Measurements from ENCODE around the gene TBC1D9.

TBC1D9 gene

DNA sequence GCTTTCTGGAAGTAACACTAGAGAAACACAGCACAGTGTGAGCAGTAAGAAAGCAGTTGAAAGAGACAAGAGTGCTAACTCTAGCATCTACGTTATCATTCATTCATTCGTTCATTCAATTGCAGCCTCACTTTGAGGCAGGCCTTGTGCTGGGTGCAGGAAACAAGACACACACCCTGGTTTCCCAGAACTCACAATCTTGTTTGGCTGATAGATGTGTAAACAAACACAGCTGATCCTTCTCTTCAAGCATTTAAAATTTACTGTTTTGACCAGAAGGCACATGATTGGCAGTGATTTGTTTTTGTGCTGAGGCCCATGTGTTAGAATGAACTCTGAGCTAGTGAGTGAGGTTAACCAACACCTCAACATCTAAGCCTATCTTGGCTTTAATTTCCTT is 20.4 kb upstream of the TBC1D9 start:
- DNase-seq (ENCODE audit: low spot score in 2 of 2) (no peak), ATAC-seq (replicated peaks; ENCODE audit: extremely low read depth, poor library complexity, severe bottlenecking) (no peak)
- Mint-ChIP-seq H3K4me1 (no peaks in the 10 kb centered on the region), H3K4me3 (no peak overlapping the region), H3K9me3 (no peaks in the 10 kb centered on the region), H3K27ac (ENCODE audit: low read depth) (no peak overlapping the region), H3K27me3 (peaks cover 10% of the 10 kb centered on the region), H3K36me3 (ENCODE audit: insufficient read depth) (no peaks in the 10 kb centered on the region)

DNA sequence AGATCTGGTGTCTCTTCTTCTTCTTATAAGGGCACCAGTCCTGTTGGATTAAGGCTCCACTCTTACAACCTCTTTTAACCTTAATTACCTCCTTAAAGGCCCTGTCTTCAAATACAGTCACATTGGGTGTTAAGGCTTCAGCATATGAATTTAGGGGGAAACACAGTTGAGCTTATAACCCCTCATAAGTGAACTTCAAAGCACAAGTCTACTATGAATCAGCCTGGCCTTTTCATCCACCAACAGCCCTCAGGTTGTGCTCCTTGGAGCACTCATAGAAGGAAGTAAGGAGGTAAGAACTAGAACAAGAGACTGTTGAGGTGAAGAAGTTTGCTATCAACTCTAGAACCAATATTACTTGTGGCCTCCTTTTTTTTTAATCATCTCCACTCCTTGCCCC is 18.8 kb upstream of the TBC1D9 start:
- H3K4me3 Mint-ChIP-seq: no peak overlapping the region
- H3K36me3 Mint-ChIP-seq (ENCODE audit: insufficient read depth): no peaks in the 10 kb centered on the region
- no peaks in the 10 kb centered on the region for H3K4me1 Mint-ChIP-seq
- H3K9me3 Mint-ChIP-seq: no peaks in the 10 kb centered on the region
- DNase-seq (ENCODE audit: low spot score in 2 of 2) (no peak), ATAC-seq (replicated peaks; ENCODE audit: extremely low read depth, poor library complexity, severe bottlenecking) (no peak)
- H3K27ac Mint-ChIP-seq (ENCODE audit: low read depth): no peak overlapping the region
- peaks cover 15% of the 10 kb centered on the region for H3K27me3 Mint-ChIP-seq

DNA sequence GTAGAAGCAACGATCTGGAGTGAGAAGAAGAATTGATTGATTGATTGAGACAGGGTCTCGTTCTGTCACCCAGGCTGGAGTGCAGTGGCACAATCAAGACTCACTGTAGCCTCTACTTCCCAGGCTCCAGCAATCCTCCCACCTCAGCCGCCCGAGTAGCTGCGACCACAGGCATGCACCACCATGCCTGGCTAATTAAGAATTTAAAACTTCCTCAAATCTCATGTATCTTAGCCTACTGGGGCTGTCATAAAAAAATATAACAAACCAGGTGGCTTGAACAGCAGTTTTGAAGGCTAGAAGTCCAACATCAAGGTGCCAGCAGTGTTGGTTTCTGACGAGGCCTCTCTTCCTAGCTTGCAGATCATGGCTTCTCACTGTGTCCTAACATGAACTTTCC is 18.3 kb upstream of the TBC1D9 start:
- H3K4me3 Mint-ChIP-seq: no peak overlapping the region
- ATAC-seq (replicated peaks; ENCODE audit: extremely low read depth, poor library complexity, severe bottlenecking): no peak
- H3K4me1 Mint-ChIP-seq: no peaks in the 10 kb centered on the region
- H3K36me3 Mint-ChIP-seq (ENCODE audit: insufficient read depth): no peaks in the 10 kb centered on the region
- DNase-seq (ENCODE audit: low spot score in 2 of 2): no peak
- no peak overlapping the region for H3K27ac Mint-ChIP-seq (ENCODE audit: low read depth)
- H3K27me3 Mint-ChIP-seq: peaks cover 18% of the 10 kb centered on the region
- H3K9me3 Mint-ChIP-seq: no peaks in the 10 kb centered on the region

DNA sequence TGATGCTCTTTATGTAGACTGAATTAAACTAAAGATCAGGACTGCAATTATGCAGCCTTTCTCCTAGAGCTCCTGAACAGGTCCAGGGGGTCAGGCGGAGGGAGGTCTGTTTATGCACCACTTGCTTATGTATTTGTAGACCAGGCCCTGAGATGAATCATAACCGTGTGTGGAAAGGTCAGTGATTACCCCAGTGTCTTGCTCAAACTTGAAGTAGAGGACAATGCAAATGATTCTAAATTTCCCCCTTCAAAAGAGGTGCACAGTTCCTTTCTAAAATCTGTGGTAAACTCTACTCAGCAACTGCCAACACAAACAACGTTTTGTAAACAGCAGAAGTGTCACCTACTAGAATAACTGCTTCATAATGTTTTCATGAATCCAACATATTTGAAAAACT is 13.0 kb upstream of the TBC1D9 start:
- ATAC-seq (replicated peaks; ENCODE audit: extremely low read depth, poor library complexity, severe bottlenecking) (no peak), DNase-seq (ENCODE audit: low spot score in 2 of 2) (no peak)
- peaks cover 18% of the 10 kb centered on the region for H3K27me3 Mint-ChIP-seq
- no peak overlapping the region for H3K27ac Mint-ChIP-seq (ENCODE audit: low read depth)
- no peaks in the 10 kb centered on the region for H3K4me1 Mint-ChIP-seq
- H3K4me3 Mint-ChIP-seq: no peak overlapping the region
- no peaks in the 10 kb centered on the region for H3K36me3 Mint-ChIP-seq (ENCODE audit: insufficient read depth)
- H3K9me3 Mint-ChIP-seq: no peaks in the 10 kb centered on the region

DNA sequence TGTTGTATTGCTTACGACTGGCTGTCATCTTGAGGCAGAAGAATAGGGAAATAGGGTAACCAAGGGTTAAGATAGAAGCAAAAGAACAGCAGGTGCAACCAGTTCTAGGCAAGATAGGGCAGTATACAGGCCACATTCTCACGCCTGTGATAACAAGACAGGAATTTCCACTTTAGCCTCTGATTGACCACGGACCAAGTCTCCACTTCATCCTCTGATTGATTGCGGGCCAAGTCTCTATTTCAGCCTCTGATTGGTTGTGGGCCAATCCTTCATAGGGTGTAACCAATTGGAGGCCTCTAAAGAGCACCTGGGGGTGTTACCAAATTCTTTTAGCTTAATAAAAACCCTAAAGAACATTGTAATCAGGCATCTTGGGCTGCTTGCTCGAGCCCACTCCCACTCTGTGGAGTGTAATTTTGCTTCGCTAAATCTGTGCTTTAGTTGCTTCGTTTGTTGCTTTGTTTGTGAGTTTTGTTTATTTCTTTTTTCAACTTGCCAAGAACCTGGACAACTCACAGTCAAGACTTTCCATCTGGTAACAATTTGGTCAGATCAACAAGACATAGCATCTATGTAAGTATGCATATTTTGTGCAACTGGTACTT is 8.7 kb upstream of the TBC1D9 start:
- H3K27ac Mint-ChIP-seq (ENCODE audit: low read depth): no peak overlapping the region

DNA sequence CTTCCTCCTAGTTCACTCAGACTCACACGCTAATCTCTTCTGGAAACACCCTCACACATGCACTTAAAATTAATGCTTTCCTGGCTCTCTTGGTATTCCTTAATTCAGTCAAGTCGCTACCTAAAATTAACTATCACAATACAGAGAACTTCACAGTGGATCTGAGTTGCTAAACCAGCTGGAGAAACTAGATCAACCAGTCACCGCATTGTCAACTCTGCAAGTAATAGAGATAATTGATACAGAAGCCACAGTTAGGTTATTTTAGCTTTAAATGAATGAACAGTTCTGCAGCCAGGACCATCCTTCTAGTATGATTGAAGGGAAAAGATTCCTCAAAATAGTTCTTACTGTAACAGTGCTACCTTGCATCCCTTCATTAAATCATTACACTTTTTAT is 6.0 kb upstream of the TBC1D9 start:
- Mint-ChIP-seq H3K4me1 (no peaks in the 10 kb centered on the region), H3K36me3 (ENCODE audit: insufficient read depth) (no peaks in the 10 kb centered on the region), H3K27me3 (peaks cover 16% of the 10 kb centered on the region), H3K4me3 (no peak overlapping the region), H3K27ac (ENCODE audit: low read depth) (no peak overlapping the region), H3K9me3 (no peaks in the 10 kb centered on the region)
- ATAC-seq (replicated peaks; ENCODE audit: extremely low read depth, poor library complexity, severe bottlenecking) (no peak), DNase-seq (ENCODE audit: low spot score in 2 of 2) (no peak)

More for the DNA sequence above, 8.7 kb upstream of the TBC1D9 start:
- Mint-ChIP-seq H3K4me1 (no peaks in the 10 kb centered on the region), H3K27me3 (peaks cover 2% of the 10 kb centered on the region), H3K36me3 (ENCODE audit: insufficient read depth) (no peaks in the 10 kb centered on the region), H3K4me3 (no peak overlapping the region), H3K9me3 (no peaks in the 10 kb centered on the region)
- DNase-seq (ENCODE audit: low spot score in 2 of 2) (no peak), ATAC-seq (replicated peaks; ENCODE audit: extremely low read depth, poor library complexity, severe bottlenecking) (no peak)

DNA sequence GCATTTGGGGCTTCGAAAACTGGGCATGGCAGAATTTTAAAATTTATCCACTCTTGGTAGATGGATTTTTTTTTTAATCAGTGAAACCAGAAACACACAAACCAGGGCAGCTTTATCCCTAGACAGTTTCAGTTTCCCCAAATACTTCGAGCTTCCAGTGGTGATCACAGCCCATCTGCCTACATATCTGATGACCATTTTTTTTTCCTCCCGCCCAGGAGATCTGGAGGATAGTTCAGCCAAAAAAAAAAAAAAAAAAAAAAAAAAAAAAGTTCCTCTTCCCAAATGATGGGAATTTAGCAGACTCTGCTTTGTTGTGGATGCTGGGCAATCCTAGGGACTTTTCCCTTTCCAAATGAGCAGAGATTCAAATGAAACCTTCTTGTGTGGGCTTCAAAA is 1.0 kb upstream of the TBC1D9 start:
- H3K27me3 Mint-ChIP-seq: peaks cover 52% of the 10 kb centered on the region
- H3K27ac Mint-ChIP-seq (ENCODE audit: low read depth): no peak overlapping the region
- H3K36me3 Mint-ChIP-seq (ENCODE audit: insufficient read depth): no peaks in the 10 kb centered on the region
- no peaks in the 10 kb centered on the region for H3K4me1 Mint-ChIP-seq
- ATAC-seq (replicated peaks; ENCODE audit: extremely low read depth, poor library complexity, severe bottlenecking): no peak
- no peaks in the 10 kb centered on the region for H3K9me3 Mint-ChIP-seq
- H3K4me3 Mint-ChIP-seq: no peak overlapping the region
- DNase-seq (ENCODE audit: low spot score in 2 of 2): no peak

DNA sequence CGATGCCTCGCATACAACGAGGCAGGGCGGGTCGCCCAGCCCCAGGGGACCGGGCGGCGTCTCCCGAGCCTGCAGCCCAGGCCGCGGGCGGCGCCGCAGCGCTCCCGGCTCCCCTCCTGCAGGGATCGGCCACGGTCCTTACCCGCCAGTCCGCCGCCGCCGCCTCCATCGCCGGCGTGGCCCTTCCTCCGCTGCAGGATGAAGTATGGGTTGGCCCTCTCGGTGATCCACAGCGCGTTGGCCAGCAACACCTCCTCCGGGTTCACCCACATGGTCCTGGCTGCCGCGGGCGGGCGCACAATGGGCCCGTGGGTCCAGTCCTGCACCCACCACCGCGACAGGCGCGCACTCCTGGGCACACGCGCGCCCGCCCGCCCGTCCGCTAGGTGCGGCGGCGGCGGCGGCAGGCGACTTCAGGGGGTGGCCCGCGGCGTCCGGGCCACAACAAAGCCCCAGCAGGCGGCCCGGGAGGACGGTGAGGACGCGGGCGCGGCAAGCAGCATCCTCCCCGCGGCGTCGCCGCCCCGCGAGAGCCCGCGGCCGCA is 339 bp downstream of the TBC1D9 start:
- no peaks in the 10 kb centered on the region for H3K36me3 Mint-ChIP-seq (ENCODE audit: insufficient read depth)
- no peak for DNase-seq (ENCODE audit: low spot score in 2 of 2)
- no peaks in the 10 kb centered on the region for H3K9me3 Mint-ChIP-seq
- peak; percentile 41 for ATAC-seq (replicated peaks; ENCODE audit: extremely low read depth, poor library complexity, severe bottlenecking)
- H3K27me3 Mint-ChIP-seq: peaks cover 57% of the 10 kb centered on the region
- H3K27ac Mint-ChIP-seq (ENCODE audit: low read depth): no peak overlapping the region
- H3K4me1 Mint-ChIP-seq: no peaks in the 10 kb centered on the region
- no peak overlapping the region for H3K4me3 Mint-ChIP-seq

DNA sequence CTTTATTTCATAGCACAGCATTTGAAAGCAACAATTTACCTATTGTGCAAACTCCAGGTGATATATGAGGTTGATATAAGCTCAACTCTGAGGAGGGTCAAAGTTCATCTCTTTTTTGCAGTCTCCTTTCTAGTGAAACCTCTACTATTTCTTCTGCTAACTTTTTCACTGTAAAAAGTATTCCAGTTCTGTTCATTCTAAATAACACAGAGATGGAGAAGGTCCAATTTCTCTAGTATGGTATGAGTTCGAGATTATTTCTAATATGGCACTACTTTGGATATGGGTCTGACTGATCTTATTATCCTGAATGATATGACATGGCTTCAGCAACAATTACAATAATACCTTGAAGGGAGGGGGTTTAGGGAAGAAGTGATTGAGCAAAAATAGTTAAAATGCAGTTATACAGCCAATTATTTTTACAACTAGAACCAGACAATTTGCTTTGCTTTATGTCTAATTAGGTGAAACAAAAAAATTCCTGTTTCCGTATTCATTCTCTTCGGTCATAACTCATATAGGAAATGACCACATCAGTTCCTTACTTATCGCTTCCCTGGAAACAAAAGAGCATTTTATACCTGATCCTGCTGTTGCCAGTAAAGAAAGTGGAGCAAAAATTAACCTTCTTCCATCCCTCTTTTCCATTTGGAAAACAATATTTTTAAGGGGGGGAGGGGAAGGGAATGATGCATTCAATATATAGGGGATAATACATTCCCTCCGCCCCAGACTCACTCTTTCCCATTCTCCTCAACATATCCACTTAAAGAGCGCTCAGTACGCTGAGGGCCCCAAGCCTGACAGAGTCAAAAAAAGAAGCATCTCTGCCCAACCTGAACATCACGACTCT is 1.0 kb downstream of the TBC1D9 start:
- Mint-ChIP-seq H3K36me3 (ENCODE audit: insufficient read depth) (no peaks in the 10 kb centered on the region), H3K4me1 (no peaks in the 10 kb centered on the region), H3K9me3 (no peaks in the 10 kb centered on the region), H3K4me3 (peak overlapping the region; percentile 1), H3K27me3 (peaks cover 57% of the 10 kb centered on the region), H3K27ac (ENCODE audit: low read depth) (no peak overlapping the region)
- no peak for DNase-seq (ENCODE audit: low spot score in 2 of 2)
- no peak for ATAC-seq (replicated peaks; ENCODE audit: extremely low read depth, poor library complexity, severe bottlenecking)

DNA sequence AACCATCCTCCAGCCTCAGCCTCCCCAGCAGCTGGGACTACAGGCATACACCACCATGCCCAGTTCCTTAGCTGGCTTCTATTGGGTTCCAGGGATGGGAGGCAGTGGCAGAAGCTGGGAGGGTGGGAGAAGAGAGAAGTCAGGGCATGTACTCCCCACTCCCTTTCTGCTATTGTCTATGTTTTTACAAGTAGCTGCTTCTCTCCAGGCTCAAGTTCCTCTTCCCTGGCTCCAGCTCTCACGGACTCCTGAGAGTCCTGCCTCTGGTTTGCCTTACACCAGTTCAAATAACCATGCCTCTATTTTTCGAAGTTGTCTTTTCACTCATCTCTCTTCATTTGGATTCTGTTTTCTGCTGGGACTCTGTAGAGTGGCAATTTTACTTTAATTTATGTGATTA is 2.9 kb downstream of the TBC1D9 start:
- Mint-ChIP-seq H3K4me3 (no peak overlapping the region), H3K27me3 (peaks cover 52% of the 10 kb centered on the region), H3K36me3 (ENCODE audit: insufficient read depth) (no peaks in the 10 kb centered on the region), H3K4me1 (no peaks in the 10 kb centered on the region), H3K9me3 (no peaks in the 10 kb centered on the region), H3K27ac (ENCODE audit: low read depth) (no peak overlapping the region)
- DNase-seq (ENCODE audit: low spot score in 2 of 2) (no peak), ATAC-seq (replicated peaks; ENCODE audit: extremely low read depth, poor library complexity, severe bottlenecking) (no peak)

DNA sequence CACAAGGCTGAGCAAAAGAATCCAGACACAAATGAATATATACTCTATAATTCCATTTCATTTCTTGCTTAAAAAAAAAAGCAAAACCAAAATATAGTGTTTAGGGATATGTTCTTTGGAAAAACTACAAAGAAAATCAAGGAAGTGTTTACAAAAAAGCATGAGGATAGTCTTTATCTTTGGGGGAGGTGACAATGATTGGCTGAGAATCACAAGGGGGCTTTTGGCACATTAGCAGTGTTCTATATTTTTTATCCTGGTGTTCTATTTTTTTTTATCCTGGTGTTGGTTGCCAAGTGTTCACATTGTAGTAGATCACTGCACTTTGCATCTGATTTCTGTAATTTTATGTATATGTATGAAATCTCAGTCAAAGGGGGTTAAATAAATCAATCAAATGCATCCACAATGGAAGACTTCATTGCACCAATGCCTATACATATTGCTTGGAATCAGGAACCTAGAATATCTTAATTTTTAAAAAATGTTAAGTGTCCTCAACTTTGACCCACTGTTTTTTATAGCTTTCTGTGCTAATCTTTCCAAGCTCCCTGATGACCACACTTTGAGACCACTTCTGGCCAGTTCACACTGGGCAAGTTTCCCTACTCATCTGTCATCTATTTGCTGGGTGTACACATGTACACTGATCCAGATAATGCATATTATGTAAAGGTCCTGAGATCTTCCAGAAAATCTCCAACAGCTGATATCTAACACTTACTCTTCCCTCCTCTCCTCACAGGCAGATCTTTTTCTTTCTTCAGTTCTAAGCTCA is 3.7 kb downstream of the TBC1D9 start:
- no peaks in the 10 kb centered on the region for H3K36me3 Mint-ChIP-seq (ENCODE audit: insufficient read depth)
- no peaks in the 10 kb centered on the region for H3K4me1 Mint-ChIP-seq
- no peaks in the 10 kb centered on the region for H3K9me3 Mint-ChIP-seq

DNA sequence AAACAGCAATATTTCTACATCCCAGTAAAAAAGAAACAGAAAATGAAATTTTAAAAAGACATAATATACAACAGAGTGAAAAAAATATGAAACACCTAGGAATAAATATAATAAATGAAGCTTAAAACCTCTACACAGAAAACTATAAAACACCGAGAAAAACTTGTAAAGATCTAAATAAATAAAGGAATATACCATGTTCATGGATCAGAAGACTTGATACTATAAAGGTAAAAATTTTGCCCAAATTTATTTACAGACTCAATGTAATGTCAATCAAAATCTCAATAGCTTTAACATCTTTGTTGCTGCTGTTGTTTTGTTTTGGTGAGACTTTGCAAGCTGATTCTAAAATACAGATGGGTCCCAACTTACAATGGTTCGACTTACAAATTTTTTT is 5.7 kb downstream of the TBC1D9 start:
- Mint-ChIP-seq H3K4me1 (no peaks in the 10 kb centered on the region), H3K27me3 (peaks cover 35% of the 10 kb centered on the region), H3K27ac (ENCODE audit: low read depth) (no peak overlapping the region), H3K36me3 (ENCODE audit: insufficient read depth) (no peaks in the 10 kb centered on the region), H3K9me3 (no peaks in the 10 kb centered on the region), H3K4me3 (no peak overlapping the region)
- ATAC-seq (replicated peaks; ENCODE audit: extremely low read depth, poor library complexity, severe bottlenecking) (no peak), DNase-seq (ENCODE audit: low spot score in 2 of 2) (no peak)

More for the DNA sequence above, 3.7 kb downstream of the TBC1D9 start:
- H3K4me3 Mint-ChIP-seq: no peak overlapping the region
- ATAC-seq (replicated peaks; ENCODE audit: extremely low read depth, poor library complexity, severe bottlenecking) (no peak), DNase-seq (ENCODE audit: low spot score in 2 of 2) (no peak)
- peaks cover 43% of the 10 kb centered on the region for H3K27me3 Mint-ChIP-seq
- H3K27ac Mint-ChIP-seq (ENCODE audit: low read depth): no peak overlapping the region
